Neural progenitor cell (in vitro differentiated cells): ENCODE measurements around the gene LRRC38. TPM values are rescaled to one million over a fixed set of nuclear protein-coding genes. Genes with fewer than 3 reads are reported as not detected.

Experiments
- DNase-seq: peaks from one replicate; pipeline ENCODE4 v3.0.0-alpha.2; 2016; ENCODE audit warnings: low spot score
- H2AFZ ChIP-seq: fragments of 200-600 bp; sonication (generic); replicated peaks from 2 replicates; pipeline ENCODE4 v1.6.1; 2016; ENCODE audit warnings: antibody characterized with exemption
- H3F3A ChIP-seq: fragments of 200-600 bp; sonication (generic); 2 replicates; pipeline ENCODE4 v1.6.1; 2016; ENCODE audit warnings: antibody characterized with exemption, low read depth
- H3K27ac ChIP-seq: fragments of 200-600 bp; sonication (generic); 2 replicates; pipeline ENCODE4 v1.5.1; 2016; ENCODE audit warnings: mild to moderate bottlenecking
- H3K27me3 ChIP-seq: fragments of 200-600 bp; sonication (generic); 2 replicates; pipeline ENCODE4 v1.6.1; 2016; ENCODE audit warnings: mild to moderate bottlenecking, moderate library complexity
- H3K36me3 ChIP-seq: fragments of 200-600 bp; sonication (generic); 2 replicates; pipeline ENCODE4 v1.5.1; 2016
- H3K4me1 ChIP-seq: fragments of 200-600 bp; sonication (generic); 2 replicates; pipeline ENCODE4 v1.6.1; 2016; ENCODE audit warnings: mixed run types
- H3K4me2 ChIP-seq: fragments of 200-600 bp; sonication (generic); 2 replicates; pipeline ENCODE4 v1.6.1; 2016
- H3K4me3 ChIP-seq: fragments of 200-600 bp; sonication (generic); 2 replicates; pipeline ENCODE4 v1.5.1; 2016
- H3K79me2 ChIP-seq: fragments of 200-600 bp; sonication (generic); 2 replicates; pipeline ENCODE4 v1.6.1; 2016; ENCODE audit warnings: low read depth
- H3K9ac ChIP-seq: fragments of 200-600 bp; sonication (generic); 2 replicates; pipeline ENCODE4 v1.6.1; 2016
- H3K9me3 ChIP-seq: fragments of 200-600 bp; sonication (generic); 2 replicates; pipeline ENCODE4 v1.5.1; 2016; ENCODE audit warnings: low read depth
- H4K20me1 ChIP-seq: fragments of 200-600 bp; sonication (generic); 2 replicates; pipeline ENCODE4 v1.6.1; 2016; ENCODE audit warnings: low read depth
- H3K27ac Mint-ChIP-seq: 3 replicates; pipeline ENCODE4 v1.8.0; 2021; ENCODE audit warnings: mixed read lengths
- H3K27me3 Mint-ChIP-seq: 2 replicates; pipeline ENCODE4 v1.8.0; 2022; ENCODE audit warnings: low read depth, mild to moderate bottlenecking, inconsistent platforms, moderate library complexity, mixed read lengths; ENCODE audit not compliant: insufficient read depth
- H3K36me3 Mint-ChIP-seq: 3 replicates; pipeline ENCODE4 v1.8.0; 2021; ENCODE audit warnings: mixed read lengths
- H3K4me1 Mint-ChIP-seq: 3 replicates; pipeline ENCODE4 v1.8.0; 2021; ENCODE audit warnings: mixed read lengths
- H3K4me3 Mint-ChIP-seq: 3 replicates; pipeline ENCODE4 v1.8.0; 2021; ENCODE audit warnings: mild to moderate bottlenecking, moderate library complexity, mixed read lengths
- H3K9me3 Mint-ChIP-seq: 3 replicates; pipeline ENCODE4 v1.8.0; 2020; ENCODE audit warnings: mixed read lengths
- EZH2 ChIP-seq: fragments of 200-600 bp; sonication (generic); IDR thresholded peaks from 2 replicates; pipeline ENCODE4 v1.6.1; 2017; ENCODE audit warnings: antibody characterized with exemption, mild to moderate bottlenecking, moderate library complexity
- EZH2phosphoT487 ChIP-seq: fragments of 200-600 bp; sonication (generic); IDR thresholded peaks from 2 replicates; pipeline ENCODE4 v1.6.1; 2017; ENCODE audit warnings: antibody characterized with exemption
- total RNA-seq: library from RNA; depleted of rRNA; stranded (reverse); fragments of >200 nt; gene quantifications from 2 replicates; pipeline ENCODE4 v1.2.3, GENCODE V29; 2015; ENCODE audit warnings: low replicate concordance
- TF ChIP-seq, protein P1 (sequence below): fragments of 200-600 bp; sonication (generic); IDR thresholded peaks from 2 replicates; pipeline ENCODE4 v1.5.1; 2017; ENCODE audit warnings: antibody characterized with exemption, mild to moderate bottlenecking

Gene LRRC38
- total RNA-seq, 1 donor from 2014 or later: not detected

DNA sequence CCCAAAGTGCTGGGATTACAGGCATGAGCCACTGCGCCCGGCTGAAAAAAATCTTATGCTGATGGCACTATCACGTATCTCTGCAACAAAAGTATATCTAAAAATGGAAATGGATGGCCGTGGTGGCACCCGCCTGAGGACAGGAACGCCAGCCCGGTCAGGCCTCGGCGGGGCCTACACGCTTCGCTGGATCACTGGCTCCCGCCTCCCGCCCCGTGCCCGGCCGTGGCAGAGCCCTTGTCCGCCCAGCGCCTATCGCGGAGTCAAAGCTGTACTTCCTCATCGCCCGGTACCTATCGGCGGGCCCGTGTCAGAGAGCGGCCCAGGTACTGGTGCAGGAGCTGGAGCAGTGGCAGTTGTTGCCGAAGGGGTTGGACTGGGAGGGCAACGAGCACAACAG is 41.0 kb upstream of the LRRC38 start:
- H3K4me3 Mint-ChIP-seq: no peak overlapping the region
- no peaks in the 10 kb centered on the region for H3K9me3 Mint-ChIP-seq
- H3K27ac ChIP-seq: no peak overlapping the region
- no peak overlapping the region for H3K9ac ChIP-seq
- H3K27ac Mint-ChIP-seq: no peak overlapping the region
- no peak for DNase-seq
- H2AFZ ChIP-seq: no peak overlapping the region
- no peaks in the 10 kb centered on the region for H3K9me3 ChIP-seq
- no peaks in the 10 kb centered on the region for H3K79me2 ChIP-seq
- no peaks in the 10 kb centered on the region for H3K27me3 ChIP-seq
- H3F3A ChIP-seq: no peaks in the 10 kb centered on the region
- H4K20me1 ChIP-seq: no peaks in the 10 kb centered on the region
- no peaks in the 10 kb centered on the region for H3K36me3 ChIP-seq
- H3K36me3 Mint-ChIP-seq: no peaks in the 10 kb centered on the region
- no peak overlapping the region for H3K4me3 ChIP-seq
- TF ChIP-seq EZH2phosphoT487 (no peak), EZH2 (no peak)
- TF ChIP-seq, protein P1, sequence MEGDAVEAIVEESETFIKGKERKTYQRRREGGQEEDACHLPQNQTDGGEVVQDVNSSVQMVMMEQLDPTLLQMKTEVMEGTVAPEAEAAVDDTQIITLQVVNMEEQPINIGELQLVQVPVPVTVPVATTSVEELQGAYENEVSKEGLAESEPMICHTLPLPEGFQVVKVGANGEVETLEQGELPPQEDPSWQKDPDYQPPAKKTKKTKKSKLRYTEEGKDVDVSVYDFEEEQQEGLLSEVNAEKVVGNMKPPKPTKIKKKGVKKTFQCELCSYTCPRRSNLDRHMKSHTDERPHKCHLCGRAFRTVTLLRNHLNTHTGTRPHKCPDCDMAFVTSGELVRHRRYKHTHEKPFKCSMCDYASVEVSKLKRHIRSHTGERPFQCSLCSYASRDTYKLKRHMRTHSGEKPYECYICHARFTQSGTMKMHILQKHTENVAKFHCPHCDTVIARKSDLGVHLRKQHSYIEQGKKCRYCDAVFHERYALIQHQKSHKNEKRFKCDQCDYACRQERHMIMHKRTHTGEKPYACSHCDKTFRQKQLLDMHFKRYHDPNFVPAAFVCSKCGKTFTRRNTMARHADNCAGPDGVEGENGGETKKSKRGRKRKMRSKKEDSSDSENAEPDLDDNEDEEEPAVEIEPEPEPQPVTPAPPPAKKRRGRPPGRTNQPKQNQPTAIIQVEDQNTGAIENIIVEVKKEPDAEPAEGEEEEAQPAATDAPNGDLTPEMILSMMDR: no peak
- no peaks in the 10 kb centered on the region for H3K27me3 Mint-ChIP-seq
- no peaks in the 10 kb centered on the region for H3K4me1 ChIP-seq
- H3K4me2 ChIP-seq: no peak overlapping the region
- no peaks in the 10 kb centered on the region for H3K4me1 Mint-ChIP-seq

DNA sequence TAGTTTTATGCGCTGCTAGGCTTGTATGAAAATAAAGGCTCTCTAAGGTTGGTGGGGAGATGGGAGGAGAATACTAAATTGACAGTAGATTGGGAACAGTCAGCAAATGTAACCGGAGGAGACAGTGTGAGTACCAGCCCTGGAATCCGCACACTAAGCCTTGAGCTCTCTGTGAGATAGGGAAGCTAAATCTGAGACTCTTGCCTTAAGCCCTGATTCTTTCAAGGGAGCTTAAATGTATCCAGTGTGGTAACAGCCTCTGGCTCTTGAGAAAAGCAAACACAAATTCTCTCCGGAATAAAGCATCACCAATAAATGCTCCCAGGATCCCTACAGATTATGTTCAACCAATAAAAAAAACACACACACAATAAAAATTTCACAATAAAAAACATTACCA is 36.9 kb upstream of the LRRC38 start:
- Histone ChIP-seq H2AFZ (no peak overlapping the region), H4K20me1 (no peaks in the 10 kb centered on the region), H3K4me3 (no peak overlapping the region), H3K9ac (no peak overlapping the region), H3K4me2 (no peak overlapping the region), H3F3A (no peaks in the 10 kb centered on the region), H3K27ac (no peak overlapping the region), H3K4me1 (no peaks in the 10 kb centered on the region), H3K79me2 (no peaks in the 10 kb centered on the region), H3K36me3 (no peaks in the 10 kb centered on the region), H3K27me3 (no peaks in the 10 kb centered on the region), H3K9me3 (no peaks in the 10 kb centered on the region)
- TF ChIP-seq EZH2: no peak
- TF ChIP-seq, protein P1: no peak
- H3K9me3 Mint-ChIP-seq: no peaks in the 10 kb centered on the region
- peak; percentile 59 for DNase-seq
- H3K27me3 Mint-ChIP-seq: peaks cover 6% of the 10 kb centered on the region
- H3K4me3 Mint-ChIP-seq: no peak overlapping the region
- no peaks in the 10 kb centered on the region for H3K4me1 Mint-ChIP-seq
- H3K36me3 Mint-ChIP-seq: no peaks in the 10 kb centered on the region
- no peak overlapping the region for H3K27ac Mint-ChIP-seq

DNA sequence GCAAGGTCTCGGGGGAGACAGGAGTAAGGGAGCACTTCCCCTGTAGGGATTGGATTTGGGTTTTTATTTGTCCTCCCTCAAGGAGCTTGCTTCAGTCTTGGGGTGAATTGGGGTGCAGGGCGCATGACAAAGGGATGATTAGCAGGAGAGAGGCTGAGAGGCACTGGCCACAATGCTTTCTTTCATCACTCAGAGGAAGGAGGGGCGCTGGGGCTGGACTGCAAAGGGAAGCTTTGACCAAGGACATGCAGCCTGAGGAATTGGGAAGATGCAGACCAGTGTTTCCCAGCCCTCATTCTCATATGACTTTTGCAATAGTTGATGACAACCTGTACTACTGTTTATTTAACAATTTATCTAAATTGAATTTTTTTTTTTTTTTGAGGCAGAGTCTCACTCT is 35.7 kb upstream of the LRRC38 start:
- Histone ChIP-seq H3K27ac (no peak overlapping the region), H3K27me3 (no peaks in the 10 kb centered on the region), H3K9me3 (no peaks in the 10 kb centered on the region), H3K79me2 (no peaks in the 10 kb centered on the region), H3K4me2 (no peak overlapping the region), H3K4me1 (no peaks in the 10 kb centered on the region), H4K20me1 (no peaks in the 10 kb centered on the region), H3K4me3 (no peak overlapping the region), H2AFZ (no peak overlapping the region), H3F3A (no peaks in the 10 kb centered on the region), H3K36me3 (no peaks in the 10 kb centered on the region), H3K9ac (no peak overlapping the region)
- H3K9me3 Mint-ChIP-seq: no peaks in the 10 kb centered on the region
- peak; percentile 12 for DNase-seq
- peaks cover under 1% of the 10 kb centered on the region for H3K4me1 Mint-ChIP-seq
- TF ChIP-seq EZH2phosphoT487 (no peak), EZH2 (no peak)
- TF ChIP-seq, protein P1: no peak
- H3K4me3 Mint-ChIP-seq: no peak overlapping the region
- H3K27me3 Mint-ChIP-seq: peaks cover 7% of the 10 kb centered on the region
- H3K36me3 Mint-ChIP-seq: no peaks in the 10 kb centered on the region
- no peak overlapping the region for H3K27ac Mint-ChIP-seq
